Spleen (tissue), 7 donors: Measurements from ENCODE around the gene PAK6.

Source experiments
- POLR2A ChIP-seq, 3 donors: fragments of 450-650 bp; IDR thresholded peaks; one replicate each; pipeline ENCODE4 v1.5.1; 2017; ENCODE audit warnings: antibody characterized with exemption in 3 of 3, mild to moderate bottlenecking in 1 of 3
- TF ChIP-seq, protein P1 (sequence below), 11 experiments: fragments of 200-600 bp in 7 of 11; fragments of 450-650 bp in 4 of 11; sonication (generic) in 4 of 11; IDR thresholded peaks in 8 of 11; conservative IDR thresholded peaks in 3 of 11; 1 replicate in 7 of 11; 2 replicates in 4 of 11; pipeline versions ENCODE4 v1.4.0 to v1.8.0; 2016 to 2021; ENCODE audit warnings: antibody characterized with exemption in 11 of 11, inconsistent platforms in 4 of 11, mild to moderate bottlenecking in 1 of 11
- donor health status: DM: no; HTN: no; CAD: no; lungs with moderate emphysema.
- donor health status: DM: no; HTN: no; CAD: no.
- donor health status: DM: no; HTN: no; CAD: no.

DNA sequence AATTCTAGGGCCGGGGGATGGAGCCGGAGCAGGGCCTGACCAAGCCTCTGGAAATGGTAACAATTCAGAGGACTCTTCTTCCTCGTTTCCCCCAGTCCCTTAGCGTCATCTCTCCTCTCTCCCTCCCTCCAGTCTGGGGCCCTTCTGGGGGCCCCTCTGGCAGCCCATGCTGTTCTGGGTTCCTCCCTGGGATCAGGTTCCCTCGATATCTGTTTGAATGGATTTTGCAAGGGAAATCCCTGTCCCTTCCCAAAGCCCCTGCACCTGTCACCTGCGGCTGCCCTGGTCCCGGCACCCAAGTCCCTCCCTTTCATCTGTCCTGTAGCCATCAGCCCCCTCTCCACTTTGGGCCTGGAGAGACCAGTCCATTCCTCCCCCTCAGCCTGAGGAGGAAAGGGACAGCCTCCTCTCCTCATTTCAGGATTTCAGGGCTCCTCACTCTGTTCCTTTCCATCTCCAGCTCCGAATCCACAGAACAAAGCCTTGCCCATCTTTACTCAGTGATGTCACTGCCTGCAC, 70.5 kb downstream of the PAK6 start:
- TF ChIP-seq, protein P1, sequence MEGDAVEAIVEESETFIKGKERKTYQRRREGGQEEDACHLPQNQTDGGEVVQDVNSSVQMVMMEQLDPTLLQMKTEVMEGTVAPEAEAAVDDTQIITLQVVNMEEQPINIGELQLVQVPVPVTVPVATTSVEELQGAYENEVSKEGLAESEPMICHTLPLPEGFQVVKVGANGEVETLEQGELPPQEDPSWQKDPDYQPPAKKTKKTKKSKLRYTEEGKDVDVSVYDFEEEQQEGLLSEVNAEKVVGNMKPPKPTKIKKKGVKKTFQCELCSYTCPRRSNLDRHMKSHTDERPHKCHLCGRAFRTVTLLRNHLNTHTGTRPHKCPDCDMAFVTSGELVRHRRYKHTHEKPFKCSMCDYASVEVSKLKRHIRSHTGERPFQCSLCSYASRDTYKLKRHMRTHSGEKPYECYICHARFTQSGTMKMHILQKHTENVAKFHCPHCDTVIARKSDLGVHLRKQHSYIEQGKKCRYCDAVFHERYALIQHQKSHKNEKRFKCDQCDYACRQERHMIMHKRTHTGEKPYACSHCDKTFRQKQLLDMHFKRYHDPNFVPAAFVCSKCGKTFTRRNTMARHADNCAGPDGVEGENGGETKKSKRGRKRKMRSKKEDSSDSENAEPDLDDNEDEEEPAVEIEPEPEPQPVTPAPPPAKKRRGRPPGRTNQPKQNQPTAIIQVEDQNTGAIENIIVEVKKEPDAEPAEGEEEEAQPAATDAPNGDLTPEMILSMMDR (IDR thresholded peaks at IDR 0.05 in 8 of 11, conservative IDR thresholded peaks at IDR 0.05 in 3 of 11): no peak
- no peak for TF ChIP-seq POLR2A (IDR thresholded peaks at IDR 0.05)
